Measurements from ENCODE around the gene CDC14A.

The CDC14A gene

GRCh38 chr1:100438375-100438774, 86.1 kb downstream of the CDC14A start:
- 84% methylated on average over 1 of the region's 1 CpG for WGBS
- H3K9me3 ChIP-seq (ENCODE audit: control insufficient read depth, low read length) = no peaks in the 10 kb centered on the region
- no peak overlapping the region for H2AFZ ChIP-seq (ENCODE audit: low read depth, low read length)
- H3K14ac ChIP-seq (ENCODE audit: low read length in 2 of 2) = no peak overlapping the region
- no peak overlapping the region for H2BK15ac ChIP-seq (ENCODE audit: low read depth, poor library complexity, severe bottlenecking)
- H3K18ac ChIP-seq (ENCODE audit: low read depth in 1 of 2, low read length in 2 of 2) = no peak overlapping the region
- DNase-seq = no peak
- no peak overlapping the region for H3K9ac ChIP-seq (ENCODE audit: low read length)
- no peak overlapping the region for H4K91ac ChIP-seq (ENCODE audit: low read length)
- no peaks in the 10 kb centered on the region for H3K27me3 ChIP-seq (ENCODE audit: control insufficient read depth in 1 of 2, insufficient read depth in 1 of 2, low read length in 2 of 2)
- H2BK120ac ChIP-seq (ENCODE audit: low read depth, low read length) = no peak overlapping the region
- H3K79me1 ChIP-seq (replicated peaks; ENCODE audit: low read length, poor library complexity, severe bottlenecking) = peaks cover 1% of the 10 kb centered on the region
- no peak overlapping the region for H3K4ac ChIP-seq (ENCODE audit: low read depth in 1 of 2, low read length in 2 of 2)
- no peak overlapping the region for H3K23ac ChIP-seq (ENCODE audit: low read length in 2 of 2)
- no peak overlapping the region for H2AK5ac ChIP-seq (ENCODE audit: low read length, severe bottlenecking)
- no peaks in the 10 kb centered on the region for H3K36me3 ChIP-seq (ENCODE audit: control insufficient read depth in 1 of 2, insufficient read depth in 2 of 2, low read depth in 1 of 2, low read length in 2 of 2)
- no peak overlapping the region for H3K4me2 ChIP-seq (ENCODE audit: low read length, poor library complexity, severe bottlenecking)
- no peak overlapping the region for H2BK12ac ChIP-seq (ENCODE audit: low read length in 2 of 2)
- peaks cover 2% of the 10 kb centered on the region for H3K4me1 ChIP-seq (ENCODE audit: control insufficient read depth, insufficient read depth, low read depth, low read length)
- no peak overlapping the region for H3K27ac ChIP-seq (ENCODE audit: low read length, poor library complexity, severe bottlenecking)
- no peak overlapping the region for H4K8ac ChIP-seq (ENCODE audit: low read length)
- H3K4me3 ChIP-seq (ENCODE audit: insufficient read depth in 1 of 2, low read depth in 1 of 2, low read length in 2 of 2) = no peak overlapping the region
- H2BK5ac ChIP-seq (ENCODE audit: low read depth, low read length, poor library complexity, severe bottlenecking) = no peak overlapping the region

DNA sequence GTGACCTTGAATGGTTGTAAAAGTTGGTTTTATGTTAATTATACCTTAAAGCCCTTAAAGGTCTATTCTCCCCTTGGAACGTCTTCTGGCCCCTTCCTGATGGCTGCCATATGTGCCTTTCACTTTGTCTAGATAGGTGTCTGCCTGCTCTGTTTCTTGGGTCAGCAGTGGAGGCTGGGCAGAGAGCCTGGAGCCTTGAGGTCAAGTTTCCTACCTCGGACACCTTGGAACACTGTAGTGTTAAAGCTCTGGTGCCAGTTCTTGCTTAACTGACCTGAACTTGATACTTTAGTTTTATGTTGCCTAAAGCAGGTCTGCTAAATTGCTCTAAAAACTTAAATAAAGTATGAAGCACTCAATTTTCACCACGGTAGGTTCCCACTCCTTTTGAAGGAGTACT, 86.5 kb downstream of the CDC14A start:
- H2BK12ac ChIP-seq (ENCODE audit: low read length in 2 of 2) = no peak overlapping the region
- H3K18ac ChIP-seq (ENCODE audit: low read depth in 1 of 2, low read length in 2 of 2) = no peak overlapping the region
- H2BK15ac ChIP-seq (ENCODE audit: low read depth, poor library complexity, severe bottlenecking) = no peak overlapping the region
- H3K27me3 ChIP-seq (ENCODE audit: control insufficient read depth in 1 of 2, insufficient read depth in 1 of 2, low read length in 2 of 2) = no peaks in the 10 kb centered on the region
- no peak overlapping the region for H3K4ac ChIP-seq (ENCODE audit: low read depth in 1 of 2, low read length in 2 of 2)
- no peak overlapping the region for H3K4me2 ChIP-seq (ENCODE audit: low read length, poor library complexity, severe bottlenecking)
- no peak for DNase-seq
- no peaks in the 10 kb centered on the region for H3K9me3 ChIP-seq (ENCODE audit: control insufficient read depth, low read length)
- no peak overlapping the region for H3K27ac ChIP-seq (ENCODE audit: low read length, poor library complexity, severe bottlenecking)
- H2AK5ac ChIP-seq (ENCODE audit: low read length, severe bottlenecking) = no peak overlapping the region
- H2AFZ ChIP-seq (ENCODE audit: low read depth, low read length) = no peak overlapping the region
- no peak overlapping the region for H3K9ac ChIP-seq (ENCODE audit: low read length)
- peaks cover 1% of the 10 kb centered on the region for H3K79me1 ChIP-seq (replicated peaks; ENCODE audit: low read length, poor library complexity, severe bottlenecking)
- H3K36me3 ChIP-seq (ENCODE audit: control insufficient read depth in 1 of 2, insufficient read depth in 2 of 2, low read depth in 1 of 2, low read length in 2 of 2) = no peaks in the 10 kb centered on the region
- no peak overlapping the region for H3K14ac ChIP-seq (ENCODE audit: low read length in 2 of 2)
- no peak overlapping the region for H4K8ac ChIP-seq (ENCODE audit: low read length)
- no peak overlapping the region for H2BK5ac ChIP-seq (ENCODE audit: low read depth, low read length, poor library complexity, severe bottlenecking)
- H3K4me3 ChIP-seq (ENCODE audit: insufficient read depth in 1 of 2, low read depth in 1 of 2, low read length in 2 of 2) = no peak overlapping the region
- H4K91ac ChIP-seq (ENCODE audit: low read length) = no peak overlapping the region
- H3K23ac ChIP-seq (ENCODE audit: low read length in 2 of 2) = no peak overlapping the region
- peaks cover 2% of the 10 kb centered on the region for H3K4me1 ChIP-seq (ENCODE audit: control insufficient read depth, insufficient read depth, low read depth, low read length)
- 72% methylated on average over 3 of the region's 3 CpGs for WGBS
- no peak overlapping the region for H2BK120ac ChIP-seq (ENCODE audit: low read depth, low read length)

DNA sequence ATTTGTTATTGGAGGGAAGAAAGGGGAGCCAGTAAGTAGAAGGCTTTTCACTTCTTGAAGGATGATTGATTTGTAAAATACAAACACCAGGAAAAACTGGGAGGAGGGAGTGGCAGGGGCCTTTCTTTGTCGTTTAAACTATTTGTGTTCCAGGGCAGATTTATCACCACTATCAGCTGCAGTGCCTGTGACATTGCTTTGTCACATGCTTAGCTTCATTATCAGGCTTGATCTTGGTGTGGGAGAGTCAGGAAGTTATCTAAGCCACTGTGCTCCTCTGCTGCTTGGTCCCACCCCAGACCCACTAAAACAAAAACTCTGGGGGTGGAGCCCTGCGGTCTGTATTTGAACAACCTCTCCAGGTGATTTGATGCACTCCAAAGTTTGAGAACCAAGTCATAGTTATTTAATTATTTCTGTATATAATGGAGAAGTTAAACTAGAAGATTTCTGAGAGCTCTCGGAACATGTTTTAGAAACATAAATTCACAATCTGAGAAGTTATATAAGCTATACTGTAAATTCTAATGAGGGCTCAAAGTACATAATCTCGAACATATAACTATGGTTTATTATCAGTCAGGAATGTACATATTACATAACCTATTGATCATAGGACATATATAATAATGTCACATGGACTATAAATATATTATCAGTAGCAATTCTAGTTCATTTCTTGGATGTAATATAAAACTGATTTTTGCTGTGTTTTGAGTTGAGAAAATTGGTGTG, 87.9 kb downstream of the CDC14A start:
- no peak overlapping the region for H3K4me2 ChIP-seq (ENCODE audit: low read length, poor library complexity, severe bottlenecking)
- H2BK12ac ChIP-seq (ENCODE audit: low read length in 2 of 2) = no peak overlapping the region
- no peak overlapping the region for H2AK5ac ChIP-seq (ENCODE audit: low read length, severe bottlenecking)
- H3K36me3 ChIP-seq (ENCODE audit: control insufficient read depth in 1 of 2, insufficient read depth in 2 of 2, low read depth in 1 of 2, low read length in 2 of 2) = no peaks in the 10 kb centered on the region
- no peaks in the 10 kb centered on the region for H3K27me3 ChIP-seq (ENCODE audit: control insufficient read depth in 1 of 2, insufficient read depth in 1 of 2, low read length in 2 of 2)
- H2BK15ac ChIP-seq (ENCODE audit: low read depth, poor library complexity, severe bottlenecking) = no peak overlapping the region
- no peak overlapping the region for H3K27ac ChIP-seq (ENCODE audit: low read length, poor library complexity, severe bottlenecking)
- no peaks in the 10 kb centered on the region for H3K79me1 ChIP-seq (replicated peaks; ENCODE audit: low read length, poor library complexity, severe bottlenecking)
- no peak overlapping the region for H2BK5ac ChIP-seq (ENCODE audit: low read depth, low read length, poor library complexity, severe bottlenecking)
- DNase-seq = no peak
- H3K4me1 ChIP-seq (ENCODE audit: control insufficient read depth, insufficient read depth, low read depth, low read length) = peaks cover 2% of the 10 kb centered on the region
- no peak overlapping the region for H4K91ac ChIP-seq (ENCODE audit: low read length)
- H3K18ac ChIP-seq (ENCODE audit: low read depth in 1 of 2, low read length in 2 of 2) = no peak overlapping the region
- H3K9me3 ChIP-seq (ENCODE audit: control insufficient read depth, low read length) = no peaks in the 10 kb centered on the region
- no peak overlapping the region for H2AFZ ChIP-seq (ENCODE audit: low read depth, low read length)
- H4K8ac ChIP-seq (ENCODE audit: low read length) = no peak overlapping the region
- no peak overlapping the region for H2BK120ac ChIP-seq (ENCODE audit: low read depth, low read length)
- no peak overlapping the region for H3K9ac ChIP-seq (ENCODE audit: low read length)
- H3K4me3 ChIP-seq (ENCODE audit: insufficient read depth in 1 of 2, low read depth in 1 of 2, low read length in 2 of 2) = no peak overlapping the region
- no peak overlapping the region for H3K14ac ChIP-seq (ENCODE audit: low read length in 2 of 2)
- H3K23ac ChIP-seq (ENCODE audit: low read length in 2 of 2) = no peak overlapping the region
- no peak overlapping the region for H3K4ac ChIP-seq (ENCODE audit: low read depth in 1 of 2, low read length in 2 of 2)
- 0% methylated on average over 1 of the region's 4 CpGs for WGBS

DNA sequence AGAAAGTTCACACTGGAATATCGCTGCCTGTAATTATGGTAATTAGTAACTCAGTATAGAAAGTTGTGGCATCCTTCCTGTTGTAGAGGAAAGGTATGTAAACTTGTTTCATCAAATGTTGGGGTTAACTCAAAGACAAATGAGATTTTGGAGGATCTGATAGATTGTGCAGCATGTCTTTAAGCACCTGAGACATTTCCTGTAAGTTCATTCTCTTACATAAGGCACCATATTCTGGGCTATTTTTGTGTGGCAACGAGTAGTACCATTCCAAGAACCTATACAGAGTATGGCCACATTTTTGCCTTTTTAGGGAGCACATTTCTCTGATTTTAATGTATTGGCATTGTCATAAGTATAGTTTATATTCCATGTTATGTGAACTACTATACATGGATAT, 88.8 kb downstream of the CDC14A start:
- no peak overlapping the region for H3K18ac ChIP-seq (ENCODE audit: low read depth in 1 of 2, low read length in 2 of 2)
- H3K4me3 ChIP-seq (ENCODE audit: insufficient read depth in 1 of 2, low read depth in 1 of 2, low read length in 2 of 2) = no peak overlapping the region
- H2AFZ ChIP-seq (ENCODE audit: low read depth, low read length) = no peak overlapping the region
- H2BK5ac ChIP-seq (ENCODE audit: low read depth, low read length, poor library complexity, severe bottlenecking) = no peak overlapping the region
- H3K27ac ChIP-seq (ENCODE audit: low read length, poor library complexity, severe bottlenecking) = no peak overlapping the region
- no peak overlapping the region for H3K4me2 ChIP-seq (ENCODE audit: low read length, poor library complexity, severe bottlenecking)
- no peak overlapping the region for H4K91ac ChIP-seq (ENCODE audit: low read length)
- H3K4ac ChIP-seq (ENCODE audit: low read depth in 1 of 2, low read length in 2 of 2) = no peak overlapping the region
- no peak for DNase-seq
- no peak overlapping the region for H2BK15ac ChIP-seq (ENCODE audit: low read depth, poor library complexity, severe bottlenecking)
- 93% methylated on average over 1 of the region's 2 CpGs for WGBS
- no peak overlapping the region for H2BK12ac ChIP-seq (ENCODE audit: low read length in 2 of 2)
- no peak overlapping the region for H2BK120ac ChIP-seq (ENCODE audit: low read depth, low read length)
- no peaks in the 10 kb centered on the region for H3K9me3 ChIP-seq (ENCODE audit: control insufficient read depth, low read length)
- H4K8ac ChIP-seq (ENCODE audit: low read length) = no peak overlapping the region
- no peak overlapping the region for H3K9ac ChIP-seq (ENCODE audit: low read length)
- no peaks in the 10 kb centered on the region for H3K79me1 ChIP-seq (replicated peaks; ENCODE audit: low read length, poor library complexity, severe bottlenecking)
- no peak overlapping the region for H3K14ac ChIP-seq (ENCODE audit: low read length in 2 of 2)
- H3K27me3 ChIP-seq (ENCODE audit: control insufficient read depth in 1 of 2, insufficient read depth in 1 of 2, low read length in 2 of 2) = no peaks in the 10 kb centered on the region
- H3K23ac ChIP-seq (ENCODE audit: low read length in 2 of 2) = no peak overlapping the region
- no peak overlapping the region for H2AK5ac ChIP-seq (ENCODE audit: low read length, severe bottlenecking)
- peaks cover 2% of the 10 kb centered on the region for H3K4me1 ChIP-seq (ENCODE audit: control insufficient read depth, insufficient read depth, low read depth, low read length)
- no peaks in the 10 kb centered on the region for H3K36me3 ChIP-seq (ENCODE audit: control insufficient read depth in 1 of 2, insufficient read depth in 2 of 2, low read depth in 1 of 2, low read length in 2 of 2)
